ENCODE data around the gene ZBTB21. TPM values are rescaled to one million over a fixed set of nuclear protein-coding genes. Genes with fewer than 3 reads are reported as not detected.

Gene ZBTB21
- total RNA-seq, 6 donors from 2014 or later: 12.4 to 28.3 (median 16.7) TPM

- Histone ChIP-seq H3K27ac (no peak overlapping the region), H3K27me3 (no peaks in the 10 kb centered on the region), H3K36me3 (no peaks in the 10 kb centered on the region), H3K4me1 (peaks cover 0 to 8% (median 0%) of the 10 kb centered on the region in 4 donors), H3K9me3 (no peaks in the 10 kb centered on the region), H3K4me3 (no peak overlapping the region)
- TF ChIP-seq POLR2A (IDR thresholded peaks at IDR 0.05): no peak
- no peak for TF ChIP-seq EP300 (IDR thresholded peaks at IDR 0.05)
- no peak for TF ChIP-seq POLR2AphosphoS5 (IDR thresholded peaks at IDR 0.05)
- TF ChIP-seq, protein P1, sequence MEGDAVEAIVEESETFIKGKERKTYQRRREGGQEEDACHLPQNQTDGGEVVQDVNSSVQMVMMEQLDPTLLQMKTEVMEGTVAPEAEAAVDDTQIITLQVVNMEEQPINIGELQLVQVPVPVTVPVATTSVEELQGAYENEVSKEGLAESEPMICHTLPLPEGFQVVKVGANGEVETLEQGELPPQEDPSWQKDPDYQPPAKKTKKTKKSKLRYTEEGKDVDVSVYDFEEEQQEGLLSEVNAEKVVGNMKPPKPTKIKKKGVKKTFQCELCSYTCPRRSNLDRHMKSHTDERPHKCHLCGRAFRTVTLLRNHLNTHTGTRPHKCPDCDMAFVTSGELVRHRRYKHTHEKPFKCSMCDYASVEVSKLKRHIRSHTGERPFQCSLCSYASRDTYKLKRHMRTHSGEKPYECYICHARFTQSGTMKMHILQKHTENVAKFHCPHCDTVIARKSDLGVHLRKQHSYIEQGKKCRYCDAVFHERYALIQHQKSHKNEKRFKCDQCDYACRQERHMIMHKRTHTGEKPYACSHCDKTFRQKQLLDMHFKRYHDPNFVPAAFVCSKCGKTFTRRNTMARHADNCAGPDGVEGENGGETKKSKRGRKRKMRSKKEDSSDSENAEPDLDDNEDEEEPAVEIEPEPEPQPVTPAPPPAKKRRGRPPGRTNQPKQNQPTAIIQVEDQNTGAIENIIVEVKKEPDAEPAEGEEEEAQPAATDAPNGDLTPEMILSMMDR (IDR thresholded peaks at IDR 0.05): no peak
- 72 to 73% methylated on average over 18 to 20 of the region's 20 CpGs for WGBS, 2 donors
- DNase-seq (peak in 1 of 2 donors; percentile 67), ATAC-seq (ENCODE audit: low FRiP score in 2 of 2) (no peak)
Observed at GRCh38 chr21:42021371-42022090, 11.4 kb upstream of the ZBTB21 start.

DNA sequence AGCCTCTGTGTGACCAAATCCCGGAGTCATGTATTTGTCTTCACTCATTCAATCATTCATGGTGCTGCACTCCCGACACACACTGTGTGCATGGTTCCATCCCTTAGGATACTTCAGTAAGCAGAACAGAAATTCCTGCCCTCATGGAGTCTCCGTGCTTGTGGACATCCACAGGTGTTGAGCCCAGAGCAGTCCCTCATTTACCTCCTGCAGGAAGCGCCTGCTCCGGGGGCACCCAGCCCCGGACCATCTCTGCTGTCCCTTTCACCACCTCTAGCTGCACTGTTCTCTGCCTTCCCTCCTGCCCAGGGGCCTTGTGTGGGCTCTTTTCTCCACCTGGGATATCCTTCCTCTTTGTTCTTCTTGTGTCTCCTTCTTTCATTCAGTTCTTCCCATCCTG is 9.5 kb upstream of the ZBTB21 start:
- H3K27me3 ChIP-seq: no peaks in the 10 kb centered on the region
- DNase-seq (no peak), ATAC-seq (ENCODE audit: low FRiP score in 2 of 2) (no peak)
- no peaks in the 10 kb centered on the region for H3K9me3 ChIP-seq
- H3K27ac ChIP-seq: no peak overlapping the region
- H3K4me3 ChIP-seq: no peak overlapping the region
- H3K4me1 ChIP-seq: peaks cover 0 to 4% (median 0%) of the 10 kb centered on the region in 4 donors
- H3K36me3 ChIP-seq: no peaks in the 10 kb centered on the region
- TF ChIP-seq, protein P1 (IDR thresholded peaks at IDR 0.05): no peak
- TF ChIP-seq POLR2A (IDR thresholded peaks at IDR 0.05) (no peak), EP300 (IDR thresholded peaks at IDR 0.05) (no peak), POLR2AphosphoS5 (IDR thresholded peaks at IDR 0.05) (no peak)
- WGBS, 2 donors: 90 to 96% methylated on average over 6 of the region's 6 CpGs

DNA sequence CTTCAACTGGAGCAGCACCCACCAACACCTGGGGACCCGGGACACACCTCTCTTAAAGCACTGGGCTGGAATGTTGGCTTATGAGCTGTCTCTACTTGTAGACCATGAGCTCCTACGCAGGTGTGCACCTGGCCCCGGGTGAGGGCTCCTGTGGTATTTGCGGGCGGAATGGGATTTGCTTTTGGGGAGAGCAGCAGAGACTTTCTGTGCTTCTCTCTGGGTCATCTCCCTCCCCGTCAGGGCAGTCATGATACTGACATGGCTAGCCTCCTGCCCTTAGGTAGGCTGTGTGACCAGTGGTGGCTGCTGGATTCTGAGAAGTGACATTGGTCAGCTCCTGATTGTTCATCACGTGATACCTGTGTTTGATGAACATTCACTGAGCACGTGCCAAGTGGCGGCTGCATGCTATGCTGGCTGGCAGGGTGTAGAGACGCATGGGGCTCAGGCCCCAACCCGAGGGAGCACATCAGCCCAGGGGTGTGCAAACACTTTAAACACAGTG is 9.0 kb upstream of the ZBTB21 start:
- no peaks in the 10 kb centered on the region for H3K27me3 ChIP-seq
- H3K27ac ChIP-seq: no peak overlapping the region
- 87 to 88% methylated on average over 6 to 11 of the region's 11 CpGs for WGBS, 2 donors
- no peak overlapping the region for H3K4me3 ChIP-seq
- DNase-seq: no peak
- no peaks in the 10 kb centered on the region for H3K36me3 ChIP-seq
- TF ChIP-seq EP300 (IDR thresholded peaks at IDR 0.05): no peak
- TF ChIP-seq, protein P1 (IDR thresholded peaks at IDR 0.05): no peak
- no peak for TF ChIP-seq POLR2A (IDR thresholded peaks at IDR 0.05)
- TF ChIP-seq POLR2AphosphoS5 (IDR thresholded peaks at IDR 0.05): no peak
- H3K4me1 ChIP-seq: no peaks in the 10 kb centered on the region
- H3K9me3 ChIP-seq: no peaks in the 10 kb centered on the region
- ATAC-seq (ENCODE audit: low FRiP score in 2 of 2): no peak

DNA sequence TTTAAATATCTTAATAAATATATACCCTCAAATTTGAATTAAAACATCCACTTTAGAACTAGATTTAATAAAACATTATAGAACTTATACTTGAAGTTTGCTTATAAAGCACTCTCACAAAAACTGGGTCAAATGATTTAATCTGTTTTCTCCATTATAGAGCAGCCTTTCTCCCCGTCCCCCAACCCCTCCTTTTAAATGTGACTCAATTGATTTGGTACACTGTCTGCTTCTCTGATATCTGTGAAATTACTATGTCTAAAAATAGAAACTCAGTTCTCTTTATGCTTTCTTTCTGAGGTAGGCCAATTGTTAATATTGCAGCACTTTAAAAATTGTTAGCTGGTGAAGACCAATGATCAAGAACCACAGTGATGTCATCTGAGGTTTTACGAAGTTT is 6.9 kb upstream of the ZBTB21 start:
- no peak overlapping the region for H3K4me3 ChIP-seq
- 89 to 91% methylated on average over 2 of the region's 2 CpGs for WGBS, 2 donors
- no peaks in the 10 kb centered on the region for H3K36me3 ChIP-seq
- DNase-seq: no peak
- no peaks in the 10 kb centered on the region for H3K27me3 ChIP-seq
- no peaks in the 10 kb centered on the region for H3K4me1 ChIP-seq
- TF ChIP-seq POLR2A (IDR thresholded peaks at IDR 0.05): no peak
- TF ChIP-seq, protein P1 (IDR thresholded peaks at IDR 0.05): no peak
- no peak for TF ChIP-seq EP300 (IDR thresholded peaks at IDR 0.05)
- no peak for TF ChIP-seq POLR2AphosphoS5 (IDR thresholded peaks at IDR 0.05)
- H3K9me3 ChIP-seq: no peaks in the 10 kb centered on the region
- H3K27ac ChIP-seq: no peak overlapping the region
- ATAC-seq (ENCODE audit: low FRiP score in 2 of 2): no peak

Data from upper lobe of left lung (tissue), 6 donors.